Brain microvascular endothelial cell (primary cell): ENCODE results near the gene LRP5.

Source experiments
- DNase-seq: peaks from one replicate; pipeline ENCODE4 v3.0.0-alpha.2; 2020
- H3K27ac ChIP-seq: fragments of 250-450 bp; sonication (Bioruptor Pico); 2 replicates; pipeline ENCODE4 v1.5.1; 2020; ENCODE audit warnings: mild to moderate bottlenecking, moderate library complexity
- H3K27me3 ChIP-seq: fragments of 250-450 bp; sonication (Bioruptor Pico); replicated peaks from 2 replicates; pipeline ENCODE4 v1.5.1; 2020; ENCODE audit warnings: mild to moderate bottlenecking
- H3K36me3 ChIP-seq: fragments of 250-450 bp; sonication (Bioruptor Pico); replicated peaks from 2 replicates; pipeline ENCODE4 v1.5.1; 2020; ENCODE audit warnings: mild to moderate bottlenecking
- H3K4me3 ChIP-seq: 2 replicates; pipeline ENCODE4 v1.5.1; 2011; ENCODE audit warnings: low read depth, mild to moderate bottlenecking, control low read depth, low read length, moderate library complexity
- in situ Hi-C: cut with HindIII; loops from 2 replicates; pipeline ENCODE4 v1.10.0; 2017; ENCODE audit warnings: low sequenced_read_pairs, low pct_ligation_motif_present
- TF ChIP-seq, protein P1 (sequence below): IDR thresholded peaks from 2 replicates; pipeline ENCODE4 v1.5.1; 2011; ENCODE audit warnings: low read depth, mild to moderate bottlenecking, moderate library complexity, low read length, control low read depth, inconsistent platforms; ENCODE audit errors: missing control alignments

The LRP5 gene

GRCh38 chr11:68271781-68272608, 40.4 kb upstream of the LRP5 start, which contains the start of gene C11orf24:
Gene C11orf24, minus strand, starts transcription at chr11:68271973. Its CDS starts 8,206 bp downstream, at chr11:68263767.
- DNase-seq = peak; percentile 83
- peak within 1 kb of the TSS; percentile 96 for H3K27ac ChIP-seq
- H3K27me3 ChIP-seq = no peaks in the 10 kb centered on the region
- TF ChIP-seq, protein P1, sequence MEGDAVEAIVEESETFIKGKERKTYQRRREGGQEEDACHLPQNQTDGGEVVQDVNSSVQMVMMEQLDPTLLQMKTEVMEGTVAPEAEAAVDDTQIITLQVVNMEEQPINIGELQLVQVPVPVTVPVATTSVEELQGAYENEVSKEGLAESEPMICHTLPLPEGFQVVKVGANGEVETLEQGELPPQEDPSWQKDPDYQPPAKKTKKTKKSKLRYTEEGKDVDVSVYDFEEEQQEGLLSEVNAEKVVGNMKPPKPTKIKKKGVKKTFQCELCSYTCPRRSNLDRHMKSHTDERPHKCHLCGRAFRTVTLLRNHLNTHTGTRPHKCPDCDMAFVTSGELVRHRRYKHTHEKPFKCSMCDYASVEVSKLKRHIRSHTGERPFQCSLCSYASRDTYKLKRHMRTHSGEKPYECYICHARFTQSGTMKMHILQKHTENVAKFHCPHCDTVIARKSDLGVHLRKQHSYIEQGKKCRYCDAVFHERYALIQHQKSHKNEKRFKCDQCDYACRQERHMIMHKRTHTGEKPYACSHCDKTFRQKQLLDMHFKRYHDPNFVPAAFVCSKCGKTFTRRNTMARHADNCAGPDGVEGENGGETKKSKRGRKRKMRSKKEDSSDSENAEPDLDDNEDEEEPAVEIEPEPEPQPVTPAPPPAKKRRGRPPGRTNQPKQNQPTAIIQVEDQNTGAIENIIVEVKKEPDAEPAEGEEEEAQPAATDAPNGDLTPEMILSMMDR = no peak
- H3K4me3 ChIP-seq = peak within 1 kb of the TSS; percentile 95
- in situ Hi-C loops = no loop called here
- H3K36me3 ChIP-seq = peaks cover 10% of the 10 kb centered on the region

GRCh38 chr11:68273026-68273738, 39.2 kb upstream of the LRP5 start:
- Histone ChIP-seq H3K4me3 (no peak overlapping the region), H3K27ac (no peak overlapping the region), H3K36me3 (no peaks in the 10 kb centered on the region), H3K27me3 (no peaks in the 10 kb centered on the region)
- no peak for DNase-seq
- TF ChIP-seq, protein P1 = no peak
- in situ Hi-C loops = no loop called here

- no peak for DNase-seq
- in situ Hi-C loops = no loop called here
- H3K4me3 ChIP-seq = no peak overlapping the region
- TF ChIP-seq, protein P1 = no peak
- H3K27ac ChIP-seq = no peak overlapping the region
- no peaks in the 10 kb centered on the region for H3K36me3 ChIP-seq
- H3K27me3 ChIP-seq = no peaks in the 10 kb centered on the region
Measured at GRCh38 chr11:68274306-68274705, 38.1 kb upstream of the LRP5 start.

GRCh38 chr11:68275721-68276507, 36.5 kb upstream of the LRP5 start:
- Histone ChIP-seq H3K4me3 (no peak overlapping the region), H3K27me3 (no peaks in the 10 kb centered on the region), H3K27ac (no peak overlapping the region), H3K36me3 (no peaks in the 10 kb centered on the region)
- TF ChIP-seq, protein P1 = no peak
- in situ Hi-C loops = no loop called here
- no peak for DNase-seq

GRCh38 chr11:68276861-68277260, 35.5 kb upstream of the LRP5 start:
- Histone ChIP-seq H3K27ac (no peak overlapping the region), H3K4me3 (no peak overlapping the region), H3K27me3 (no peaks in the 10 kb centered on the region), H3K36me3 (no peaks in the 10 kb centered on the region)
- in situ Hi-C loops = no loop called here
- TF ChIP-seq, protein P1 = no peak
- no peak for DNase-seq
